Mammary epithelial cell (primary cell): Measurements from ENCODE around the gene OR6P1.

Source experiments
- EZH2 ChIP-seq: IDR thresholded peaks from 2 replicates; pipeline ENCODE4 v1.6.1; 2012; ENCODE audit warnings: low read length, inconsistent platforms, borderline replicate concordance
- TF ChIP-seq, protein P1 (sequence below), 2 donors: IDR thresholded peaks in 1 of 2; conservative IDR thresholded peaks in 1 of 2; 2 replicates each; pipeline ENCODE4 v1.5.1; 2011 to 2012; ENCODE audit warnings: inconsistent platforms in 2 of 2, low read length in 2 of 2, mild to moderate bottlenecking in 2 of 2, control low read depth in 1 of 2, low read depth in 1 of 2; ENCODE audit not compliant: insufficient read depth in 1 of 2; ENCODE audit errors: extremely low read depth in 1 of 2

DNA sequence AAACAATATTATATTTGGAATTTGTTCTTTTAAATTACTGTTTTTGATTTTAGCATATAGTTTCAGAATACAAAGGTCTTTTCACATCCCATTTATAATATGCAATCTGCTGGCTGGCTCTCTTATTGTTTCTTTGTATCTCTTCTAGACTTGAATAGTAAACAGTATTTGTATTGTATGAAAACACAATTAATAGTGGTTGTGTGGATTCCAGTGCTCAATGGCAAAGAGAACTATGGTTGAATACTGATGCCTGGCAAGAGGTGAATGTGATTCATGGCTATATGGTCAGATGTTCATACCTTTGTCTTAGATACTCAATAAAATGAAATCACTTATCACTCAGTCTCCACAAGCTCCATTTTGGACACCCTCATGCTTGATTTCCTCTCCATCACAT, 53.4 kb downstream of the OR6P1 start:
- TF ChIP-seq, protein P1, sequence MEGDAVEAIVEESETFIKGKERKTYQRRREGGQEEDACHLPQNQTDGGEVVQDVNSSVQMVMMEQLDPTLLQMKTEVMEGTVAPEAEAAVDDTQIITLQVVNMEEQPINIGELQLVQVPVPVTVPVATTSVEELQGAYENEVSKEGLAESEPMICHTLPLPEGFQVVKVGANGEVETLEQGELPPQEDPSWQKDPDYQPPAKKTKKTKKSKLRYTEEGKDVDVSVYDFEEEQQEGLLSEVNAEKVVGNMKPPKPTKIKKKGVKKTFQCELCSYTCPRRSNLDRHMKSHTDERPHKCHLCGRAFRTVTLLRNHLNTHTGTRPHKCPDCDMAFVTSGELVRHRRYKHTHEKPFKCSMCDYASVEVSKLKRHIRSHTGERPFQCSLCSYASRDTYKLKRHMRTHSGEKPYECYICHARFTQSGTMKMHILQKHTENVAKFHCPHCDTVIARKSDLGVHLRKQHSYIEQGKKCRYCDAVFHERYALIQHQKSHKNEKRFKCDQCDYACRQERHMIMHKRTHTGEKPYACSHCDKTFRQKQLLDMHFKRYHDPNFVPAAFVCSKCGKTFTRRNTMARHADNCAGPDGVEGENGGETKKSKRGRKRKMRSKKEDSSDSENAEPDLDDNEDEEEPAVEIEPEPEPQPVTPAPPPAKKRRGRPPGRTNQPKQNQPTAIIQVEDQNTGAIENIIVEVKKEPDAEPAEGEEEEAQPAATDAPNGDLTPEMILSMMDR (conservative IDR thresholded peaks at IDR 0.05 in 1 of 2, IDR thresholded peaks at IDR 0.05 in 1 of 2; ENCODE audit: extremely low read depth in 1 of 2, insufficient read depth in 1 of 2, low read depth in 1 of 2, low read length in 2 of 2): no peak
- no peak for TF ChIP-seq EZH2
